GM10266 (cell line): ENCODE results near the gene ANKMY2.

Source experiments
- DNase-seq: peaks from one replicate; pipeline ENCODE4 v3.0.0; 2012; ENCODE audit errors: extremely low spot score
- TF ChIP-seq, protein P1 (sequence below): IDR thresholded peaks from 2 replicates; pipeline ENCODE4 v1.5.1; 2012; ENCODE audit warnings: mild to moderate bottlenecking, low read depth; ENCODE audit not compliant: control insufficient read depth, insufficient read depth; ENCODE audit errors: missing control alignments

ANKMY2 gene

DNA sequence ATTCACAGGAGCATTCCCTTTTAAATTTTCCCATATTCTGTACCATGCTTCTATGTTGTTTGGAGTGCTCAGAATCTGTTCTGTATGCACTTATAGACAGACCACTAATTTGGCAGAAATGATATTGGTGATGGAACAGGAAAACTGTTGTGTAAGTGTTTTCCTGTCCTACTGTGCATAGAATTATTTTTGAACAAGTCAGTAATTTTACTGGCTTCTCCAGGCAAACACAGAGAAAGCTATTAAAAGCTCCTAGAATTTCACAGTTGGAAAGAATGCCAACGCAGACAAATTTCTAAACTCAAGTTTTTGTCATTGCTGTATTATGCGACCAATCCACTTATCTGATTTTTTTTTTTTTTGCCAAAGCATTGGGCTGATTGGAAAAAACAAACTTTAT, 55.7 kb downstream of the ANKMY2 start:
- TF ChIP-seq, protein P1, sequence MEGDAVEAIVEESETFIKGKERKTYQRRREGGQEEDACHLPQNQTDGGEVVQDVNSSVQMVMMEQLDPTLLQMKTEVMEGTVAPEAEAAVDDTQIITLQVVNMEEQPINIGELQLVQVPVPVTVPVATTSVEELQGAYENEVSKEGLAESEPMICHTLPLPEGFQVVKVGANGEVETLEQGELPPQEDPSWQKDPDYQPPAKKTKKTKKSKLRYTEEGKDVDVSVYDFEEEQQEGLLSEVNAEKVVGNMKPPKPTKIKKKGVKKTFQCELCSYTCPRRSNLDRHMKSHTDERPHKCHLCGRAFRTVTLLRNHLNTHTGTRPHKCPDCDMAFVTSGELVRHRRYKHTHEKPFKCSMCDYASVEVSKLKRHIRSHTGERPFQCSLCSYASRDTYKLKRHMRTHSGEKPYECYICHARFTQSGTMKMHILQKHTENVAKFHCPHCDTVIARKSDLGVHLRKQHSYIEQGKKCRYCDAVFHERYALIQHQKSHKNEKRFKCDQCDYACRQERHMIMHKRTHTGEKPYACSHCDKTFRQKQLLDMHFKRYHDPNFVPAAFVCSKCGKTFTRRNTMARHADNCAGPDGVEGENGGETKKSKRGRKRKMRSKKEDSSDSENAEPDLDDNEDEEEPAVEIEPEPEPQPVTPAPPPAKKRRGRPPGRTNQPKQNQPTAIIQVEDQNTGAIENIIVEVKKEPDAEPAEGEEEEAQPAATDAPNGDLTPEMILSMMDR: no peak

DNA sequence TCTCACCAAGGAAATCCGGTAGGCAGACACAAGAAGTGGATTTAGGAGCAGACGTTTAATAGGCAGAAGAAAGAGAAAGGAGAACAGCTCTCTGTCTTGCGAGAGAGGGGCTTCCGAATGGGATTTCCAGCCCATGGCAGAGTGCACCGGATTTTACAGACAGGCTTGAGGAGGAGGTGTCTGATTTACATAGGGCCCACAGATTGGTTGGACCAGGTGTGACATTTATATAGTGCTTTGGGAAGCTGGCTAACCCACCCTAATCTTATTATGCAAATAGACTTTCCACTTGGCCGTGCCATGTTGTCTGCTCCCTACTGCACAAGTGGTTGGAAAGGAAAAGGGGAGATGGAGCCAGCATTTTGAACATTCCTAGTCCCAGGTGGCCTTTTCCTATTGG, 57.8 kb downstream of the ANKMY2 start:
- TF ChIP-seq, protein P1: no peak
- no peak for DNase-seq

More for the DNA sequence above, 55.7 kb downstream of the ANKMY2 start:
- no peak for DNase-seq

DNA sequence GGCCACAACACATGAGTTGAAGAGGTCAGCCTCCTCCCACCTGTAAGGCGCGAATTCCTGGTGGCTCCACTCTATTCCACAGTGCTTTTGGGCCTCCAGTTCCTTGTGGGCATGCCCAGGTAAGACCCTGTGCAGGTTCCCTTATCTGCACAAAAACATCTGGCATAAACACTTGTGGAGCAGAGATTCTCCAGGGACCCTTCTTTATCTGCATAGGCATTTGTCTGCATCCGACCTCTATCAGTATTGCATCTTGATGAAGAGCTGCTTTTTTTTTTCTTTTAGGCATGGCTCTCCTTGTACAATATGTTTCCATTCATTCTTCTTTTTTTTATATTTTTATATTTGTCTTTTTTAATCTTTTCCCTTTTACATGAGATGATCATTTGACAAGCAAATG, 58.4 kb downstream of the ANKMY2 start:
- TF ChIP-seq, protein P1: no peak
- no peak for DNase-seq

DNA sequence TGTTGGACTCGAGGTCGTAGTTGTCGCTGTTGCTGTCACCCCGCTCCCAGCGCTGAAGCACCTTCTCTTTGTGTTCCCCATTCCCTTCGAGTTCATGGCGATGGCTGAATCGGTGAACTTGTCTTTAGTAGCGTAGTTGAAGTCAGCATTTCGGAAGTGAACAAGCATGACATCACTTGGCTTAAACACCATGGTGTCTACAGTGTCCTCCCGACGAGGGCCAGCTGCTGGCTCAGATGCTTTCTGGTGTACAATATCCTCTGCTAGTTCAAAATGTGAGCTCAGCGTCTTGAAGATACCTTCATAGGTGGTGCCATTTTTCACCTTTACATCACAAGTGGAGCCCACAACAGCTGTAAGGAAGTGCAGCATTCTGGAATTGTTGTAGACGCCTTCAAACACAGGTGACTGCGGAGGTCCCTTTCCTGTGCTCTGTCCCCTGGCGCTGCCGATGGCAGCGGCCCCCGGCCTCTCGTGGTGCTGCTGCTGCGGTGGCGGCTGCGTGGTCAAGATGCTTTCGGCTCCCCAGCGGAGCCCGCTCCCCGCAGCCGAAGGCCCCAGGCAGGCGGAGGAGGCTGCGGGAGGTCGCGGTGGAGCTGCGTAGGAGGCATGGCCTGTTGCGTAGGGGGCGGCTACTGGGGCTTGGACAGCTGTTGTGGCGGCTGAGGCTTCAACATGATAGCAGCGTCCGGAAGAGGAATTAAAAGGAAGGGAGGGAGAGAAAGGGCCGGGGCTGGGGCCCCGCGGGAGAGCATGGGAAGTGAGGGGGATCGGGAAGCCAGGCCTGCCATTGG, 59.3 kb downstream of the ANKMY2 start:
- TF ChIP-seq, protein P1: no peak
- DNase-seq: no peak

DNA sequence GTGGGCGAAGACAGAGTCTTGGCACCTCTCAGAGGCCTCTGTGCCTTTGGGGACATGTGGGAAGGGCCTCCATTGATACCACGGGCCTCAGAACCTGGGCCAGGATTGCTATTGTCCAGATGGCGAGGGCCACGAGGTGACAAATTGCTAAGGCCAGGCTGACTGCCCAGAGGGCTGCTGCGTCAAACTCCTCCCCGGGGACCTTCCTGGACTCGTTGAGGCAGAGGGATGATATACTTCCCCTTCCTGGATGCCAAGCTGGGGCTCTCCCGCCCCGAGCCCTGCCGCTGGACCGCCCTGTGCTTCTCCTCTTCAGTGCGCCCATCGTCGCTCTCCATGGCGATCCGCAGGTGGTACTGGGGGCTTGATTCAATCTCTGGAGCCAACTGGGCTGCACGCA, 60.0 kb downstream of the ANKMY2 start:
- DNase-seq: no peak
- TF ChIP-seq, protein P1: no peak

DNA sequence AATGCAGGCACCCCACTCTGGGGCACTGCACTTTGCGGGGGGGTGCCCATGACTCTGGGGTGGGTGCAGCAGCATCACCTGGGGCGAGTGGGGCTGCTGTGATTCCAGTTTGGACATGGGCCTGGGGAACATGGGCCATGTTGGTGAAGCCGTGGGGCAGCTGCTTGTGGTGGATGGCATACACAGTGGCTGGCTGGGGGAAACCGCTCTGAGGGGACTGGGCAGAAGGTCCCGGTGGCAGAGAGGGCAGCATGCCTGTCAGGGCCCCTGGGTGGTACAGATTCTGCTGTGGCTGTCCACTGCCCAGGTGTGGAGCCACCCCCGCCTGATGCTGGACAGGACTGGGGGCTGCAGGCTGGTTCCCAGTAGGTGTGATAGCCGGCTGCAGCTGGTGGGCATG, 61.7 kb downstream of the ANKMY2 start:
- TF ChIP-seq, protein P1: no peak
- no peak for DNase-seq

DNA sequence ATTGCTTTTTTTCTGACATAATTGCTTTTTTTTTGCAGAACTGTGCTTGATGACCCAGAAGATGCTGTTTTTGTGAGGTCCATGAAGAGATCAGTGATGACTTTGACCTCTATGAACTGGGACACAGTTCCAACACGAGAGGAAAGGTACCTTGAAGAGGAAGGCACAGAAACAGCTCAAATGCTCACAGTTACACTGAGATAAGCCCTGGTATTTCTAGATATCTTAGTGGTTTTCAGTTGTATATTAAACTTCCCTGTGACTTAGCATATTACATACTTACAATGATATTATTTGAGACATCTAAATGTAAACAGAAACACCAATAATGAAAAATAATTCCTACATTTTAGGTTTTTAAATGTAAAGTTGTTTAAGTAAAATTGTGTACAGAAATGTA, 64.3 kb downstream of the ANKMY2 start:
- TF ChIP-seq, protein P1: no peak
- DNase-seq: no peak
